Stimulated activated CD4-positive, alpha-beta T cell treated with anti-CD3 and anti-CD28 coated beads, Interleukin-2, amount 100 ng/mL, for 4 hours (primary cell): Measurements from ENCODE around the gene STK32C.
"Not testable (repeated sequence)": the region's sequence is repeated elsewhere in the genome, so short reads cannot be mapped to it uniquely, and the experiment has no call there.

ENCODE experiments used
- DNase-seq: peaks from one replicate; pipeline ENCODE4 v3.0.0-alpha.2; 2020; ENCODE audit warnings: low read depth

Gene STK32C

GRCh38 chr10:132281915-132282666 lies 25.7 kb downstream of the STK32C start:
- no peak for DNase-seq

- no peak for DNase-seq
Observed at GRCh38 chr10:132280646-132281074, 27.1 kb downstream of the STK32C start.

GRCh38 chr10:132279873-132280645 lies 27.7 kb downstream of the STK32C start:
- DNase-seq, result no peak

DNA sequence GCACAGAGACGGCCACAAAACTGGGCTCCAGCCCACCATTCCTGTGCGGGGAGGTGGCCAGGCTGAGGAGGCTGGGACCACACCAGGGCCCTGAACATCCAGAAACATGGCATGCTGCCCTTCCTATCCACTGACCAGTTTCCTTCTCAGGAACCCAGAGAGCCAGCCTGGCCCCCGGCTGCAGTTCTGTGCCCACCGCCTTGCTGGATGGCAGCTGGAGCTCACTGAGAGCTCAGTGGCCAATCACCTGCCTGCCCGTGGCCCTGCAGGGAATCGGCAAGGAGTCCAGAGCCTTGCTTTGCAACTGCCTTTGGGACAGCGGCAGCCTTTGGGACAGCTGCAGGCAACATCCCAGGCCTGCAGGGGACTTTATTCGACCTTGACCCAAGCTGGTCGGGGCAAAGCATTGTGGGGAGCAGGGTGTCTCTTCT lies 30.4 kb downstream of the STK32C start:
- no peak for DNase-seq

- no peak for DNase-seq
Observed at GRCh38 chr10:132276706-132277105, 31.0 kb downstream of the STK32C start.

- DNase-seq, result no peak
Observed at GRCh38 chr10:132276179-132276675, 31.5 kb downstream of the STK32C start.

DNA sequence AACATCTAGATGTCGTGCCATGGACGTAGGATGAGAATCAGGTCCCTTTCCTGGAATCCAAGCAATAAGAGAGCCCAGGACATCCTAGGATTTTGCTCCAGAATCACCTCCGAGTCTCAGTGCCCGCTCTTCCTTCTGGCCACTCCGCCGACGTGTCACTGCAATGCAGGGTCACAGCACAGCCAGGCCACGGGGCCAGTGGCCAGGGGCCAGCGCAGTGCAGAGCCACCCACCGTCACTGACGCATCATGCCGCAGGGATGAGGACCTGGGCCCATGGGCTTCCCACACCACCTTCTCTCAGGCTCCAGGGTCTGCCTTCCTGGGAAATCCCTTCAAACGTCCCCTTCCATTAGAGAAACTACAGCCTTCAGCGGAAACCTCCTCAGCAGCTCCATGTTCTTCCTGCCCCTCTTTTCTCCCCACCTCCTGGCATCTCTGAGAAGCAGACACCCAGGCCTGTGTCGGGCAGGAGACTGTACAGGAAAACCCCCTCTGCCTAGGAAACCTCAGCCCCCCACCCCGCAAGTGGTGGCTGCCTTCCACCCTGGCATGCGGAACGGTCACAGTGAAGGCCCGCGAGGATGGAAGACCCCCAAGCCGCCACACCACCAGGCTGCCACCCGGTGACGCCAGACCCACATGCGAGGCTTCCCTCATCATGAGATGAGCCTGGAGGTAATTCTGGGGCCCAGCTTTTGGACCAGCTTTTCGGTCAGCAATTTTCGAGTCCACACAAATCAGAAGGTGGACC lies 32.1 kb downstream of the STK32C start:
- no peak for DNase-seq

DNA sequence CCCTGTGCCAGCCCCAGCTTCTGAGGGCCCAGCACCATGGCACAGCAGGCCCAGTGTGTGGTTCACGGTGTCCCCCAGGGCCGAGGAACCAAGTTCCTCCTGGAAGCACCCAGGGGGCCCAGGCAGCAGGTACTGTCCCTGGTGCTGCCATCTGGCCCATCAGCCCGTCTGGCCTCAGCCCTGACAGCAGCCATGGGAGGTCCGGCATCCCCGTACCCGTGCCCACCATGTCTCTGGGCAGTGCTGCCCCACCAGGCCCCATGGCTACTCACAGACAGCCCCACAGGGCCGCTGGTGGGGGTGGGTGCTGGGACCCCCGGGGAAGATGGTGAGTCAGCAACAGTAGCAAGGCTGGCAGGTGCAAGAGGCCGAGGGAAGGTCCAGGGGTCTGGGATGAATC lies 32.8 kb downstream of the STK32C start:
- DNase-seq, result no peak

DNA sequence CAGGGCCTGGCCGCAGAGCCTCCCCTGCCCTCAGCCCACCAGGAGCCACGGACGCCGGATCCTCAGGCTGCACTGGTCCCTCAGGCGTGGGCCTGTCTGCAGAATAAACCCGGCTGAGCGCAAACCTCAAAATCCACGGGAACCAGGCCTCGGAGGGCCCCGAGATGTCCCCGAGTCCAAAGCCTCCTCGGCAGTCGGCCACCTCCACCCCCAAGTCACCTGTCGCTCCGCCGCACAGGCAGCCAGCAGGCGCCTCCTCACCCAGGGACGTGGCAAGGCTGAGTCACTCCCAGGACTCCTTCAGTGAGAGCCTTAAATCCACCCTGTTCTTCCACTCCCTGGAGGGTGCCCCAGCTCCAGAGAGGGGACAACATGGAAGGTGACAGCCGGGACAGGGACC lies 33.2 kb downstream of the STK32C start:
- no peak for DNase-seq

GRCh38 chr10:132273966-132274365 lies 33.8 kb downstream of the STK32C start:
- DNase-seq, result no peak

DNA sequence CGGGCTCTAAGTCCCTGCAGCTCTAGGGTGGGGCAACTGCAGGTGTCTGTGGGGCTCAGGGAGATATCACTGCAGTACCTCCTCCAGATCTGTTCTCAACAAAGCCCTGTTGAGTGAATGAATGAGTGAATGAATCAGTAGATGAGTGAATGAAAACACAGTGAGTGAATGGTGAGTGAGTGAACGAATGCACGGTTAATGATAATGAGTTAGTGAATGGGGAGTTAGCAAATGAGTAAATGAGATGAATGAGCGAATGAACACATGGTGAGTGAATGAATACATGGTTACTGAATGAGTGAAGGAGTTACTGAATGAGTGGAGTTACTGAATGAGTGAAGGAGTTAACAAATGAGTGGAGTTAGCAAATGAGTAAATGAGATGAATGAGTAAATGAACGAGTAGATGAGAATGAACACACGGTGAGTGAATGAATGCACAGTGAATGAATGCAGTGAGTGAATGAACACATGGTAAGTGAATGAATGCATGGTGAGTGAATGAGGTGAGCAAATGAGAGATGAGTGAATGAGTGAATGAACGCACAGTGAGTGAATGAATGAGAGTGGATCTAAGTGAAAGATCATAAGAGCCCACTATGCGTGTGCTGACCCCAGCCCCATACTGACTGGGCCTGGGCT lies 34.3 kb downstream of the STK32C start:
- DNase-seq, result no peak

- DNase-seq, result no peak
Observed at GRCh38 chr10:132272231-132272971, 35.3 kb downstream of the STK32C start.

DNA sequence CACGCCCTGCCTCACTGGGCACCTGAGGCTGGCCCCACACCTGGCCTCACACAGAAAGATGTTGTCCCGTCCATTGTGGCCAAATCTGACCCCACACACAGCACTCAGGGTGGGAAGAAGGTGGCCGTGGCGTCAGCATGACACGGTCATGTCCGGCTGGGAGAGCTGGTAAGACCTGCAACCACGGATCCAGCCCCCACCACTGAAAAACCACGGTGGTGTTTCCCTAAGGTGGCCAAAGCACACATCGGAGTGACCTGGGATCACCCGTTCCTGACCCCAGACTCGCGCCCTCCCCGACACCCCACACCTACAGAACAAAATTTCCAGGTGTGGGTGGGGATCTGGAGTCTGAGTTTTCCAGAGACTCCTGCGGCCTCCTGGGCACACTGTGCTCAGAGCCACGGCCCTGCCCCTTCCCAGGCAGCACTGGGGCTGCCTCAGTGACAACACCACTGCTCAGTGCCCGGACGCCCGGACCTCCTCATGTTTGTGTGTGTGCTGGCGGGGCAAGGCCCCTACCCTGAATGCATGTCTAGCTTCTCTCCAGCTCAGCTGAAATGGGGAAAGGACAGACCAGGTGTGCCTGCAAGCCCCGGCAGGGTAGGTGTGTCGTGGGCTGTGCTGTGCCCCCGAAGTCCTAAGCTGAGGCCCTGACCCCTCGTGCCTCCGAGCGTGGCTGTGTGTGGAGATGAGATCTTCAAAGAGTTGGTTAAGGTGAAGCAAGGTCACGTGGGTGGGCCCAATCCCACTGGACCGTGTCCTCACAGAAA lies 36.1 kb downstream of the STK32C start:
- no peak for DNase-seq

DNA sequence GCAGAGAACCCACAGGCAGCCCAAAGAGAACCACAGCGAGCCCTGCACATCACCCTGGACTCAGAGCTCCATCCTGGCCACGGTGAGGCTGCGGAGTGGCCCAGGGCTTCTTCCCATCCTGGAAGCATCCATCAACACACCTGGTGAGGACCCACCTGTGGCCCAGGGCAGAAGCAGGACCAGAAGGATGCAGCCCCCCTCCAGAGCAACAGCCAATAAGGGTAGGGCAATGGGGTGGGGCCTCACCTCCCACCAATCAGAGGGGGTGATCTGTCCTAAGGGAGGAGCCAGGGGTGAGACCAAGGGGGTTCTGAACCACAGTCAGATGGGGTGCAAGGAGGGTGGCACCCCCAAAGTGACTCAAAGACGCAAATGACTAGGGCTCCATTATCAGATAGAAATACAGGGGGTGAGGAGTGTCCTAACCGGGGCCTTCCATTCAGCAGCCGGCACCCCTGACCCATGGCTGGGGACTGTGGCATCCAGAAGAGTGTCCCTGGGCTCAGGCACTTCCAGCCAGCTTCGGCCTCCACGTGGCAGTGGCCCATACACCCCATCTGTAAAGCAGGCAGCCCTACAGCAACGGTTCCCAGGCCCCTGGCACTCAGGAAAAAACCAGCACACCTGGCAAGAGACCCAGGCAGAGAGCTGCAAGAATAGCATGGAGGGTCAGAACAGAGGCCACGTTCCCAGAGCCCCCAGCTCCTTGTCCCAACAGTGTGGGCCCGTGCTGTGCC lies 36.9 kb downstream of the STK32C start:
- DNase-seq, result no peak

- no peak for DNase-seq
Observed at GRCh38 chr10:132270256-132270655, 37.5 kb downstream of the STK32C start.

- DNase-seq, result no peak
Observed at GRCh38 chr10:132269266-132270230, 38.2 kb downstream of the STK32C start.

GRCh38 chr10:132267916-132268315 lies 39.8 kb downstream of the STK32C start:
- DNase-seq, result not testable (repeated sequence)

- DNase-seq, result no peak
Observed at GRCh38 chr10:132266594-132267161, 41.1 kb downstream of the STK32C start.
